ENCODE measurements around the gene KMT2C.
"Not testable (repeated sequence)": the region's sequence is repeated elsewhere in the genome, so short reads cannot be mapped to it uniquely, and the experiment has no call there.

KMT2C gene

GRCh38 chr7:152328234-152328633, 107.6 kb downstream of the KMT2C start:
- Histone ChIP-seq H3K27me3 (replicated peaks in 2 of 5; ENCODE audit: control insufficient read depth in 4 of 5, insufficient read depth in 5 of 5, low read length in 4 of 5) (no peaks in the 10 kb centered on the region), H3K4me1 (ENCODE audit: control extremely low read depth in 1 of 4, control insufficient read depth in 4 of 4, insufficient read depth in 4 of 4, low read length in 3 of 4) (no peaks in the 10 kb centered on the region), H3K36me3 (ENCODE audit: control insufficient read depth in 4 of 4, insufficient read depth in 4 of 4, low read length in 3 of 4) (peaks cover 9 to 33% (median 19%) of the 10 kb centered on the region in 4 experiments), H3K9me3 (ENCODE audit: control extremely low read depth in 1 of 5, control insufficient read depth in 4 of 5, insufficient read depth in 2 of 5, low read depth in 1 of 5, low read length in 4 of 5) (peaks cover 0 to 2% (median 0%) of the 10 kb centered on the region in 5 experiments), H3K4me3 (ENCODE audit: control insufficient read depth in 1 of 7, extremely low read depth in 1 of 7, insufficient read depth in 4 of 7, low read depth in 2 of 7, low read length in 6 of 7) (no peak overlapping the region), H3K27ac (ENCODE audit: insufficient read depth in 1 of 2, low read depth in 1 of 2, low read length in 2 of 2, poor library complexity in 1 of 2, severe bottlenecking in 2 of 2) (no peak overlapping the region)
- CTCF ChIA-PET: interaction anchor here (1.1 to 1.7 kb wide), 3 partner anchors 9 to 381 kb away, joined by 3 to 6 read pairs (median 4); no protein-coding TSS in a partner anchor
- no CpG with 5 or more reads among the region's 1 CpG for WGBS (ENCODE audit: insufficient coverage)
- POLR2A ChIA-PET: no interaction called here
- no peak for DNase-seq

GRCh38 chr7:152315845-152316244, 120.0 kb downstream of the KMT2C start:
- Histone ChIP-seq H3K4me1 (ENCODE audit: control extremely low read depth in 1 of 4, control insufficient read depth in 4 of 4, insufficient read depth in 4 of 4, low read length in 3 of 4) (peaks cover 3 to 10% (median 4%) of the 10 kb centered on the region in 4 experiments), H3K9me3 (ENCODE audit: control extremely low read depth in 1 of 5, control insufficient read depth in 4 of 5, insufficient read depth in 2 of 5, low read depth in 1 of 5, low read length in 4 of 5) (peaks cover 0 to 4% (median 0%) of the 10 kb centered on the region in 5 experiments), H3K27ac (ENCODE audit: insufficient read depth in 1 of 2, low read depth in 1 of 2, low read length in 2 of 2, poor library complexity in 1 of 2, severe bottlenecking in 2 of 2) (no peak overlapping the region), H3K4me3 (ENCODE audit: control insufficient read depth in 1 of 7, extremely low read depth in 1 of 7, insufficient read depth in 4 of 7, low read depth in 2 of 7, low read length in 6 of 7) (no peak overlapping the region), H3K36me3 (ENCODE audit: control insufficient read depth in 4 of 4, insufficient read depth in 4 of 4, low read length in 3 of 4) (peaks cover 2 to 14% (median 10%) of the 10 kb centered on the region in 4 experiments), H3K27me3 (replicated peaks in 2 of 5; ENCODE audit: control insufficient read depth in 4 of 5, insufficient read depth in 5 of 5, low read length in 4 of 5) (no peaks in the 10 kb centered on the region)
- no CpG with 5 or more reads among the region's 2 CpGs for WGBS (ENCODE audit: insufficient coverage)
- ChIA-PET CTCF (interaction anchor here (0.9 to 2.4 kb wide), 4 partner anchors 10 to 20 kb away, joined by 3 to 13 read pairs (median 4); no protein-coding TSS in a partner anchor), POLR2A (interaction anchor here (1.6 kb wide), 1 partner anchor 9 kb away, joined by 3 read pairs; no protein-coding TSS in a partner anchor)
- DNase-seq: no peak

- H3K27ac ChIP-seq (ENCODE audit: insufficient read depth in 1 of 2, low read depth in 1 of 2, low read length in 2 of 2, poor library complexity in 1 of 2, severe bottlenecking in 2 of 2): peak overlapping the region; percentile 33 to 74
- H3K4me1 ChIP-seq (ENCODE audit: control extremely low read depth in 1 of 4, control insufficient read depth in 4 of 4, insufficient read depth in 4 of 4, low read length in 3 of 4): peaks cover 3 to 10% (median 4%) of the 10 kb centered on the region in 4 experiments
- H3K36me3 ChIP-seq (ENCODE audit: control insufficient read depth in 4 of 4, insufficient read depth in 4 of 4, low read length in 3 of 4): peaks cover 4 to 24% (median 14%) of the 10 kb centered on the region in 4 experiments
- peak overlapping the region in 1 of 7 experiments; percentile 4 for H3K4me3 ChIP-seq (ENCODE audit: control insufficient read depth in 1 of 7, extremely low read depth in 1 of 7, insufficient read depth in 4 of 7, low read depth in 2 of 7, low read length in 6 of 7)
- no CpG with 5 or more reads among the region's 1 CpG for WGBS (ENCODE audit: insufficient coverage)
- POLR2A ChIA-PET: interaction anchor here (1.3 to 1.6 kb wide), 2 partner anchors 11 to 150 kb away, joined by 3 to 5 read pairs; no protein-coding TSS in a partner anchor
- H3K9me3 ChIP-seq (ENCODE audit: control extremely low read depth in 1 of 5, control insufficient read depth in 4 of 5, insufficient read depth in 2 of 5, low read depth in 1 of 5, low read length in 4 of 5): no peaks in the 10 kb centered on the region
- peak; percentile 91 to 96 (median 96) for DNase-seq
- H3K27me3 ChIP-seq (replicated peaks in 2 of 5; ENCODE audit: control insufficient read depth in 4 of 5, insufficient read depth in 5 of 5, low read length in 4 of 5): no peaks in the 10 kb centered on the region
- CTCF ChIA-PET: interaction anchor here (0.7 to 2.4 kb wide), 6 partner anchors 21 to 393 kb away, joined by 3 to 13 read pairs (median 4); no protein-coding TSS in a partner anchor
Measured at GRCh38 chr7:152313831-152314604, 121.8 kb downstream of the KMT2C start.

- H3K9me3 ChIP-seq (ENCODE audit: control extremely low read depth in 1 of 5, control insufficient read depth in 4 of 5, insufficient read depth in 2 of 5, low read depth in 1 of 5, low read length in 4 of 5): no peaks in the 10 kb centered on the region
- peaks cover 4 to 26% (median 14%) of the 10 kb centered on the region in 4 experiments for H3K36me3 ChIP-seq (ENCODE audit: control insufficient read depth in 4 of 4, insufficient read depth in 4 of 4, low read length in 3 of 4)
- ChIA-PET POLR2A (no interaction called here), CTCF (interaction anchor here (0.7 to 2.4 kb wide), 6 partner anchors 22 to 393 kb away, joined by 3 to 13 read pairs (median 4); no protein-coding TSS in a partner anchor)
- H3K4me1 ChIP-seq (ENCODE audit: control extremely low read depth in 1 of 4, control insufficient read depth in 4 of 4, insufficient read depth in 4 of 4, low read length in 3 of 4): peaks cover 3 to 10% (median 4%) of the 10 kb centered on the region in 4 experiments
- no peaks in the 10 kb centered on the region for H3K27me3 ChIP-seq (replicated peaks in 2 of 5; ENCODE audit: control insufficient read depth in 4 of 5, insufficient read depth in 5 of 5, low read length in 4 of 5)
- no peak overlapping the region for H3K4me3 ChIP-seq (ENCODE audit: control insufficient read depth in 1 of 7, extremely low read depth in 1 of 7, insufficient read depth in 4 of 7, low read depth in 2 of 7, low read length in 6 of 7)
- peak overlapping the region in 1 of 2 experiments; percentile 9 for H3K27ac ChIP-seq (ENCODE audit: insufficient read depth in 1 of 2, low read depth in 1 of 2, low read length in 2 of 2, poor library complexity in 1 of 2, severe bottlenecking in 2 of 2)
- no peak for DNase-seq
Measured at GRCh38 chr7:152313217-152313616, 122.6 kb downstream of the KMT2C start.

- peaks cover under 1 to 8% (median 4%) of the 10 kb centered on the region in 4 experiments for H3K4me1 ChIP-seq (ENCODE audit: control extremely low read depth in 1 of 4, control insufficient read depth in 4 of 4, insufficient read depth in 4 of 4, low read length in 3 of 4)
- no peak overlapping the region for H3K4me3 ChIP-seq (ENCODE audit: control insufficient read depth in 1 of 7, extremely low read depth in 1 of 7, insufficient read depth in 4 of 7, low read depth in 2 of 7, low read length in 6 of 7)
- H3K36me3 ChIP-seq (ENCODE audit: control insufficient read depth in 4 of 4, insufficient read depth in 4 of 4, low read length in 3 of 4): peaks cover 4 to 35% (median 16%) of the 10 kb centered on the region in 4 experiments
- DNase-seq: peak in 2 of 3 donors; percentile 29 to 45
- H3K9me3 ChIP-seq (ENCODE audit: control extremely low read depth in 1 of 5, control insufficient read depth in 4 of 5, insufficient read depth in 2 of 5, low read depth in 1 of 5, low read length in 4 of 5): no peaks in the 10 kb centered on the region
- no peak overlapping the region for H3K27ac ChIP-seq (ENCODE audit: insufficient read depth in 1 of 2, low read depth in 1 of 2, low read length in 2 of 2, poor library complexity in 1 of 2, severe bottlenecking in 2 of 2)
- CTCF ChIA-PET: no interaction called here
- WGBS (ENCODE audit: insufficient coverage): 83% methylated on average over 1 of the region's 2 CpGs
- POLR2A ChIA-PET: no interaction called here
- H3K27me3 ChIP-seq (replicated peaks in 2 of 5; ENCODE audit: control insufficient read depth in 4 of 5, insufficient read depth in 5 of 5, low read length in 4 of 5): no peaks in the 10 kb centered on the region
Measured at GRCh38 chr7:152312316-152312715, 123.5 kb downstream of the KMT2C start.

GRCh38 chr7:152307902-152308301, 127.9 kb downstream of the KMT2C start:
- ChIA-PET CTCF (no interaction called here), POLR2A (no interaction called here)

GRCh38 chr7:152299542-152300143, 136.2 kb downstream of the KMT2C start:
- DNase-seq; H3K9me3 ChIP-seq (ENCODE audit: control extremely low read depth in 1 of 5, control insufficient read depth in 4 of 5, insufficient read depth in 2 of 5, low read depth in 1 of 5, low read length in 4 of 5); H3K27me3 ChIP-seq (replicated peaks in 2 of 5; ENCODE audit: control insufficient read depth in 4 of 5, insufficient read depth in 5 of 5, low read length in 4 of 5); H3K4me3 ChIP-seq (ENCODE audit: control insufficient read depth in 1 of 7, extremely low read depth in 1 of 7, insufficient read depth in 4 of 7, low read depth in 2 of 7, low read length in 6 of 7); POLR2A ChIA-PET; H3K4me1 ChIP-seq (ENCODE audit: control extremely low read depth in 1 of 4, control insufficient read depth in 4 of 4, insufficient read depth in 4 of 4, low read length in 3 of 4); CTCF ChIA-PET; H3K27ac ChIP-seq (ENCODE audit: insufficient read depth in 1 of 2, low read depth in 1 of 2, low read length in 2 of 2, poor library complexity in 1 of 2, severe bottlenecking in 2 of 2): not testable (repeated sequence)
- H3K36me3 ChIP-seq (ENCODE audit: control insufficient read depth in 4 of 4, insufficient read depth in 4 of 4, low read length in 3 of 4): peaks cover 10 to 33% (median 11%) of the 10 kb centered on the region in 4 experiments
- WGBS (ENCODE audit: insufficient coverage): no CpG with 5 or more reads among the region's 2 CpGs

More at GRCh38 chr7:152307902-152308301, 127.9 kb downstream of the KMT2C start:
- Histone ChIP-seq H3K27me3 (replicated peaks in 2 of 5; ENCODE audit: control insufficient read depth in 4 of 5, insufficient read depth in 5 of 5, low read length in 4 of 5) (no peaks in the 10 kb centered on the region), H3K4me3 (ENCODE audit: control insufficient read depth in 1 of 7, extremely low read depth in 1 of 7, insufficient read depth in 4 of 7, low read depth in 2 of 7, low read length in 6 of 7) (no peak overlapping the region), H3K36me3 (ENCODE audit: control insufficient read depth in 4 of 4, insufficient read depth in 4 of 4, low read length in 3 of 4) (peaks cover 15 to 54% (median 29%) of the 10 kb centered on the region in 4 experiments), H3K4me1 (ENCODE audit: control extremely low read depth in 1 of 4, control insufficient read depth in 4 of 4, insufficient read depth in 4 of 4, low read length in 3 of 4) (no peaks in the 10 kb centered on the region), H3K9me3 (ENCODE audit: control extremely low read depth in 1 of 5, control insufficient read depth in 4 of 5, insufficient read depth in 2 of 5, low read depth in 1 of 5, low read length in 4 of 5) (no peaks in the 10 kb centered on the region), H3K27ac (ENCODE audit: insufficient read depth in 1 of 2, low read depth in 1 of 2, low read length in 2 of 2, poor library complexity in 1 of 2, severe bottlenecking in 2 of 2) (no peak overlapping the region)
- no peak for DNase-seq

Measured in common myeloid progenitor, CD34-positive (primary cell).